Measurements from ENCODE around the gene SCN9A. TPM values are rescaled to one million over a fixed set of nuclear protein-coding genes. Genes with fewer than 3 reads are reported as not detected.

Gene SCN9A
- total RNA-seq, 6 donors from 2014 or later = 5.8 to 24.1 (median 9.8) TPM

GRCh38 chr2:166181813-166182154 lies 194.0 kb downstream of the SCN9A start:
- WGBS, 2 donors = 22 to 28% methylated on average over 3 of the region's 3 CpGs
- H3K36me3 ChIP-seq = no peaks in the 10 kb centered on the region
- no peak overlapping the region for H3K4me3 ChIP-seq
- TF ChIP-seq, protein P1, sequence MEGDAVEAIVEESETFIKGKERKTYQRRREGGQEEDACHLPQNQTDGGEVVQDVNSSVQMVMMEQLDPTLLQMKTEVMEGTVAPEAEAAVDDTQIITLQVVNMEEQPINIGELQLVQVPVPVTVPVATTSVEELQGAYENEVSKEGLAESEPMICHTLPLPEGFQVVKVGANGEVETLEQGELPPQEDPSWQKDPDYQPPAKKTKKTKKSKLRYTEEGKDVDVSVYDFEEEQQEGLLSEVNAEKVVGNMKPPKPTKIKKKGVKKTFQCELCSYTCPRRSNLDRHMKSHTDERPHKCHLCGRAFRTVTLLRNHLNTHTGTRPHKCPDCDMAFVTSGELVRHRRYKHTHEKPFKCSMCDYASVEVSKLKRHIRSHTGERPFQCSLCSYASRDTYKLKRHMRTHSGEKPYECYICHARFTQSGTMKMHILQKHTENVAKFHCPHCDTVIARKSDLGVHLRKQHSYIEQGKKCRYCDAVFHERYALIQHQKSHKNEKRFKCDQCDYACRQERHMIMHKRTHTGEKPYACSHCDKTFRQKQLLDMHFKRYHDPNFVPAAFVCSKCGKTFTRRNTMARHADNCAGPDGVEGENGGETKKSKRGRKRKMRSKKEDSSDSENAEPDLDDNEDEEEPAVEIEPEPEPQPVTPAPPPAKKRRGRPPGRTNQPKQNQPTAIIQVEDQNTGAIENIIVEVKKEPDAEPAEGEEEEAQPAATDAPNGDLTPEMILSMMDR (IDR thresholded peaks at IDR 0.05) = peak in 1 of 6 experiments; percentile 19
- no peak for TF ChIP-seq EP300 (IDR thresholded peaks at IDR 0.05)
- no peak for ATAC-seq (ENCODE audit: low FRiP score in 2 of 2)
- no peak for DNase-seq
- H3K27me3 ChIP-seq = no peaks in the 10 kb centered on the region
- H3K9me3 ChIP-seq = no peaks in the 10 kb centered on the region
- H3K27ac ChIP-seq = no peak overlapping the region
- H3K4me1 ChIP-seq = no peaks in the 10 kb centered on the region

DNA sequence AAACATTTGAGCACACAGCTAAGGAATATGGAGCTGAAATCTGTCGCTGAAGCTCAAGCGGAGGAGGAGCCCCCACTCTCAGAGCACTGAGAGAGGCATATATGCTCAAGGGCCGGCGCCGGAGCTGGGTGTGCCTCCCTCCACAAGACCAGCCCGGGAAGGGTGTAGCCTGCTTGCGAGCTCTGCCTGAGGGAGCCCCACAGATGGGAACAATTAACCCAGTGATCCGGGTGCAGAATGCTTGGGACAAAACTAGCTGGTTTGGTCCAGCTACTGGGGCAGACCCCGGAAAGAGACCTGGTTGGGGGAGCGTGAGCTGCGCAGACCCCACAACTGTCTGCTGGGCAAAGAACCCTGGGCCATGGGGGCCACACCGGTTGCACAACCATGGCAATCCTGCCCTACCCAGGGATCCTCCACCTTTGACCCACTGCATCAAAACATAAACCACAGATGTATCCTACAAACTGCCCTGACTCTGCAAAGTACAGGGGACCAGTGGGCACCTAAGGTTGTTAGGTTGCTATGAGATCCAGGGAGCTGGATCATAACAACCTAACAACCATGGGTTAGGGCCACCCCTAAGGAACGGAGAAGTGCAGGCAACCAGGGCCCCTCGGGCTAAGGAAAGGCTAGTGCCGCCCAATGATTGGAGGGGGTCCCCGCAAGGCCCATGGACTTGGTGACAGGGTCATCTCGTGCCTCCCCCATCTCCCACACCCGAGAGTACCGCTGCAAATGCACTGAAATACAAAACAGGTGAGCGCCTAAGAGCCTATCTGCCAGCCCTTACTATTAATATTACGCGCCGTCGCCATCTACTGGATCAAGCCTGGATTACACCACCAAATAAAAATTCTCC lies 194.6 kb downstream of the SCN9A start:
- WGBS, 2 donors = 57 to 58% methylated on average over 12 to 24 of the region's 24 CpGs
- no peaks in the 10 kb centered on the region for H3K27me3 ChIP-seq
- no peaks in the 10 kb centered on the region for H3K9me3 ChIP-seq
- H3K27ac ChIP-seq = no peak overlapping the region
- peak; percentile 83 for ATAC-seq (ENCODE audit: low FRiP score in 2 of 2)
- DNase-seq = peak; percentile 37 to 57
- no peak overlapping the region for H3K4me3 ChIP-seq
- TF ChIP-seq, protein P1 (IDR thresholded peaks at IDR 0.05) = peak in 5 of 6 experiments; percentile 10 to 66 (median 59)
- TF ChIP-seq POLR2A (IDR thresholded peaks at IDR 0.05) = no peak
- no peak for TF ChIP-seq EP300 (IDR thresholded peaks at IDR 0.05)
- no peak for TF ChIP-seq POLR2AphosphoS5 (IDR thresholded peaks at IDR 0.05)
- no peaks in the 10 kb centered on the region for H3K36me3 ChIP-seq
- no peaks in the 10 kb centered on the region for H3K4me1 ChIP-seq

- TF ChIP-seq POLR2A (IDR thresholded peaks at IDR 0.05) (no peak), POLR2AphosphoS5 (IDR thresholded peaks at IDR 0.05) (no peak), EP300 (IDR thresholded peaks at IDR 0.05) (no peak)
- TF ChIP-seq, protein P1 (IDR thresholded peaks at IDR 0.05) = no peak
- DNase-seq (no peak), ATAC-seq (ENCODE audit: low FRiP score in 2 of 2) (no peak)
- Histone ChIP-seq H3K27me3 (no peaks in the 10 kb centered on the region), H3K9me3 (no peaks in the 10 kb centered on the region), H3K4me3 (no peak overlapping the region), H3K36me3 (no peaks in the 10 kb centered on the region), H3K27ac (no peak overlapping the region), H3K4me1 (no peaks in the 10 kb centered on the region)
- 32 to 47% methylated on average over 3 of the region's 3 CpGs for whole genome bisulfite sequencing, 2 donors
These were observed 196.5 kb downstream of the SCN9A start for GRCh38 chr2:166179201-166179600.

- no peak overlapping the region for H3K4me3 ChIP-seq
- H3K36me3 ChIP-seq = no peaks in the 10 kb centered on the region
- DNase-seq (no peak), ATAC-seq (ENCODE audit: low FRiP score in 2 of 2) (no peak)
- H3K4me1 ChIP-seq = no peaks in the 10 kb centered on the region
- 92 to 94% methylated on average over 2 of the region's 2 CpGs for WGBS, 2 donors
- no peaks in the 10 kb centered on the region for H3K27me3 ChIP-seq
- no peak overlapping the region for H3K27ac ChIP-seq
- TF ChIP-seq POLR2A (IDR thresholded peaks at IDR 0.05) (no peak), POLR2AphosphoS5 (IDR thresholded peaks at IDR 0.05) (no peak), EP300 (IDR thresholded peaks at IDR 0.05) (no peak)
- TF ChIP-seq, protein P1 (IDR thresholded peaks at IDR 0.05) = no peak
- no peaks in the 10 kb centered on the region for H3K9me3 ChIP-seq
These were observed 202.5 kb downstream of the SCN9A start for GRCh38 chr2:166173263-166173662.

DNA sequence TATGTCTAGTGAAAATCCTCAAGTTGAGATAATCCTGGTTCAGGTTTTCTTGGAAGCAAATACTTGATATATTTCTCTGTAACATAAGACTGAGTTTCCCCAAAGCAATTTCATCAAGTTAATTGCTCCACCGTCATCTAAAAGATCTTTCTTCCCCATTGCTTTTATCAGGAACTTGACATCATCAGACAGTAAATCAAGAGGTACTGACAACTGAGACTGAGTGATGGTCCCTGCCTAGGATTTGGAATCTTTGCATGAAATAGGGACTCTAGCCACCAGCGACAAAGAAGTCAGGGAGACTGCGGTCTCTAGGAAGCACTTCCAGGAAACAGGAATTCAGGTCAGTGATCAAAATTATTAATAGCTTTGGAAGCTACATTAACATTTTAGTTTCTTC lies 204.5 kb downstream of the SCN9A start:
- Histone ChIP-seq H3K4me1 (no peaks in the 10 kb centered on the region), H3K27me3 (no peaks in the 10 kb centered on the region), H3K9me3 (no peaks in the 10 kb centered on the region), H3K27ac (no peak overlapping the region), H3K4me3 (no peak overlapping the region), H3K36me3 (no peaks in the 10 kb centered on the region)
- WGBS, 2 donors = 47 to 59% methylated on average over 3 of the region's 3 CpGs
- DNase-seq = no peak
- no peak for ATAC-seq (ENCODE audit: low FRiP score in 2 of 2)
- TF ChIP-seq POLR2A (IDR thresholded peaks at IDR 0.05) = no peak
- TF ChIP-seq POLR2AphosphoS5 (IDR thresholded peaks at IDR 0.05) = no peak
- TF ChIP-seq EP300 (IDR thresholded peaks at IDR 0.05) = no peak
- TF ChIP-seq, protein P1 (IDR thresholded peaks at IDR 0.05) = no peak

Data from upper lobe of left lung (tissue), 6 donors.